ENCODE data around the gene RFX8. TPM values are rescaled to one million over a fixed set of nuclear protein-coding genes. Genes with fewer than 3 reads are reported as not detected.

The RFX8 gene
- total and polyA plus RNA-seq, 9 of the 15 experiments (the other 6 are each of a cell fraction or from before 2014, with no cell fraction given): not detected

DNA sequence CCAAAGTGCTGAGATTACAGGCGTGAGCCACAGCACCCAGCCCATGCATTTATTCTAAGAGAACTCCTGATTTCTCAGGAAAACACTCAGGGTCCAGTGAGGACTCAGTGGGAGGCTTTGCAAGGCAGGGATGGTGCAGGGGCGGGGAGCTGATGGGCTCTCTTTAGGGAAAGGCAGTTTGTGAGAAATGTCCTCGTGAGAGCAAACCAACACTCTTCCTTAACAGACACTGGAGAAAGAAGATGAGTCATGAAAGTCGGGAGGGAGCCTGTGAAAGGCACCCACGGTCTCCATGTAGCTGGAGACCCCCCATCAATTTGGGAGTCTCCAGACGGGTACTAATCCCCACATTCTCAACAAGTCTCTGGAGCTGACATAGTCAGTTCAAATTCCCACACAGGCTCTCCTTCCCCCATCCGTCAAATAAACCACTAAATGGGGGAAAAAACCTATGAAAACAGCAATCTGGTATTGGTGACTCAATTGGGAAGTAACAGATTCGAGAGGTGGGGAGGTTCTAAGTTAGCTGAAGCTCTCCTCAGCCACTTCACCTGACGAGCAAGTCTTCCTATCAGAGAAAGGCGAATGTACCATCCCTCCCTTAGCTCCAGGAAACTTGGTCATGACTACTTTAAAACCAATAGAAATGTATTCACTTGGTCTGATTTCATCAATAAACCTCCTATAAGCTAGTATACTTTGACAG lies 76.6 kb downstream of the RFX8 start:
- H3K9me1 ChIP-seq (ENCODE audit: control insufficient read depth, insufficient read depth, low read length): no peaks in the 10 kb centered on the region
- peaks cover 31 to 54% of the 10 kb centered on the region in 2 experiments for H3K27me3 ChIP-seq (ENCODE audit: control insufficient read depth in 2 of 2, insufficient read depth in 2 of 2, low read length in 2 of 2)
- no peaks in the 10 kb centered on the region for H3K4me1 ChIP-seq (replicated peaks in 1 of 2; ENCODE audit: control insufficient read depth in 2 of 2, insufficient read depth in 2 of 2, low read length in 2 of 2)
- BruUV-seq (replicated peaks): no TSS peak
- no peaks in the 10 kb centered on the region for H3K9me3 ChIP-seq (replicated peaks; ENCODE audit: control insufficient read depth, insufficient read depth, low read depth, low read length)
- FAIRE-seq: no peak
- no peak overlapping the region for H3K4me2 ChIP-seq (ENCODE audit: insufficient read depth, low read length)
- ATAC-seq: no peak
- in situ Hi-C loops (cut with MboI): no loop called here
- POLR2A ChIA-PET: interaction anchor here (0.6 kb wide), 1 partner anchor 1744 kb away, joined by 3 read pairs; no protein-coding TSS in a partner anchor
- H3K4me3 ChIP-seq: no peak overlapping the region
- no peak for DNase-seq (ENCODE audit: extremely low read depth in 1 of 4, low spot score in 3 of 4)
- under 1% methylated on average over 10 of the region's 10 CpGs for WGBS (ENCODE audit: insufficient coverage, low coverage, missing lambda C conversion rate)
- CTCF ChIA-PET (ENCODE audit: low intra/inter-chr PET ratio): no interaction called here
- H4K20me1 ChIP-seq (replicated peaks; ENCODE audit: control insufficient read depth, insufficient read depth, low read length): peaks cover 7% of the 10 kb centered on the region; the same call in 1 of the 2 replicates
- no peak overlapping the region for H3K9ac ChIP-seq (ENCODE audit: insufficient read depth in 1 of 2, low read depth in 2 of 2, low read length in 2 of 2)
- H2AFZ ChIP-seq (ENCODE audit: low read depth, low read length): no peak overlapping the region
- H3K79me2 ChIP-seq (ENCODE audit: control insufficient read depth, insufficient read depth, low read length): no peaks in the 10 kb centered on the region
- TF ChIP-seq RCOR1 (IDR thresholded peaks at IDR 0.05; ENCODE audit: borderline replicate concordance in 1 of 2, low read depth in 2 of 2, low read length in 2 of 2) (no peak), FOSL1 (tag; conservative IDR thresholded peaks at IDR 0.05) (peak; percentile 29; the same call in 1 of the 2 replicates), OTX1 (CRISPR knock-in tag; IDR thresholded peaks at IDR 0.05) (no peak)
- H3K27ac ChIP-seq (ENCODE audit: extremely low read depth, low read depth, low read length): no peak overlapping the region
- intact Hi-C loops (cut with micrococcal nuclease): no loop called here
- H3K36me3 ChIP-seq (ENCODE audit: control insufficient read depth, insufficient read depth, low read length): no peaks in the 10 kb centered on the region

DNA sequence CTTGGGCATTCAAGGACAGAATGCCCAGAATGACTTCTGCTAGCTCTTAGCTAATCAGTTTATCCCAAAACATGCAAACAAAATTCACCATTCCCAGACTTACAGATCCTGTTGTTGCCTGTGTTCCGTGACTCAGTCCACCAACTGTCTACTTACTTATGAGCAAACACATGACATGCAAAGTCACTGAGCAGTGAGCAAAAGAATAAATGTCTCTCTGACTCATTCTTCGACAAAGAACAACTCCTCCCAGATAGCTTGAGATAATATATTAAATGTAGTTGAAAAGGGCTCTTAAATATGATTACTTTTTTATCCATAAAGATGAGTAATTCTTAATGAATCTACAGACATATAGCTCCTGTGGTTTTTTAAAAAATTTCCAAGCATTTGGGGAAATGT lies 78.6 kb downstream of the RFX8 start:
- Histone ChIP-seq H3K9me3 (replicated peaks; ENCODE audit: control insufficient read depth, insufficient read depth, low read depth, low read length) (no peaks in the 10 kb centered on the region), H4K20me1 (replicated peaks; ENCODE audit: control insufficient read depth, insufficient read depth, low read length) (peaks cover 7% of the 10 kb centered on the region; the same call in 1 of the 2 replicates), H3K36me3 (ENCODE audit: control insufficient read depth, insufficient read depth, low read length) (no peaks in the 10 kb centered on the region), H3K9ac (ENCODE audit: insufficient read depth in 1 of 2, low read depth in 2 of 2, low read length in 2 of 2) (no peak overlapping the region), H3K9me1 (ENCODE audit: control insufficient read depth, insufficient read depth, low read length) (no peaks in the 10 kb centered on the region), H3K4me2 (ENCODE audit: insufficient read depth, low read length) (no peak overlapping the region), H3K4me1 (replicated peaks in 1 of 2; ENCODE audit: control insufficient read depth in 2 of 2, insufficient read depth in 2 of 2, low read length in 2 of 2) (no peaks in the 10 kb centered on the region), H2AFZ (ENCODE audit: low read depth, low read length) (no peak overlapping the region), H3K27me3 (ENCODE audit: control insufficient read depth in 2 of 2, insufficient read depth in 2 of 2, low read length in 2 of 2) (peaks cover 19 to 36% of the 10 kb centered on the region in 2 experiments), H3K27ac (ENCODE audit: extremely low read depth, low read depth, low read length) (no peak overlapping the region), H3K79me2 (ENCODE audit: control insufficient read depth, insufficient read depth, low read length) (no peaks in the 10 kb centered on the region), H3K4me3 (no peak overlapping the region)
- ChIA-PET CTCF (ENCODE audit: low intra/inter-chr PET ratio) (no interaction called here), POLR2A (interaction anchor here (0.6 kb wide), 1 partner anchor 8 kb away, joined by 5 read pairs; no protein-coding TSS in a partner anchor)
- no peak for FAIRE-seq
- intact Hi-C loops (cut with micrococcal nuclease) (no loop called here), in situ Hi-C loops (cut with MboI) (no loop called here)
- ATAC-seq: no peak
- BruUV-seq (replicated peaks): no TSS peak
- WGBS (ENCODE audit: insufficient coverage, low coverage, missing lambda C conversion rate): 4% methylated on average over 2 of the region's 2 CpGs
- DNase-seq (ENCODE audit: extremely low read depth in 1 of 4, low spot score in 3 of 4): no peak
- TF ChIP-seq ARID1B (IDR thresholded peaks at IDR 0.05): 0 out of 2 replicates have a peak, but pooled peaks have one; percentile 26
- 0 out of 2 replicates have a peak, but pooled peaks have one; percentile 29 for TF ChIP-seq EHMT2 (IDR thresholded peaks at IDR 0.05)
- no peak for TF ChIP-seq NCOA1 (IDR thresholded peaks at IDR 0.05; ENCODE audit: low read depth)
- TF ChIP-seq NFE2 (IDR thresholded peaks at IDR 0.05; ENCODE audit: low read depth): peak; percentile 17; the same call in 1 of the 2 replicates
- TF ChIP-seq, protein P1, sequence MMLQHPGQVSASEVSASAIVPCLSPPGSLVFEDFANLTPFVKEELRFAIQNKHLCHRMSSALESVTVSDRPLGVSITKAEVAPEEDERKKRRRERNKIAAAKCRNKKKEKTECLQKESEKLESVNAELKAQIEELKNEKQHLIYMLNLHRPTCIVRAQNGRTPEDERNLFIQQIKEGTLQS (IDR thresholded peaks at IDR 0.05): peak; percentile 51; the same call in 1 of the 2 replicates
- TF ChIP-seq, protein P1 (CRISPR knock-in tag; conservative IDR thresholded peaks at IDR 0.05): no peak
- TF ChIP-seq SMARCA4 (IDR thresholded peaks at IDR 0.05): 0 out of 2 replicates have a peak, but pooled peaks have one; percentile 12
- TF ChIP-seq JUND (IDR thresholded peaks at IDR 0.05; ENCODE audit: borderline replicate concordance, low read depth, low read length): peak; percentile 27; the same call in 1 of the 2 replicates
- peak; percentile 67; the same call in 2 of the 3 replicates for TF ChIP-seq JUND (tag; IDR thresholded peaks at IDR 0.05; ENCODE audit: borderline replicate concordance, low read depth, low read length)
- TF ChIP-seq, protein P2, sequence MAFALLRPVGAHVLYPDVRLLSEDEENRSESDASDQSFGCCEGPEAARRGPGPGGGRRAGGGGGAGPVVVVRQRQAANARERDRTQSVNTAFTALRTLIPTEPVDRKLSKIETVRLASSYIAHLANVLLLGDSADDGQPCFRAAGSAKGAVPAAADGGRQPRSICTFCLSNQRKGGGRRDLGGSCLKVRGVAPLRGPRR (CRISPR knock-in tag; IDR thresholded peaks at IDR 0.05): no peak

Measured in K562 (cell line).